GM21529 (cell line): Measurements from ENCODE around the gene UBAC2.

Experiments used
- ATAC-seq: cut with Tn5 transposase; IDR thresholded peaks from one replicate; pipeline ENCODE4 v1.9.1; 2021; ENCODE audit not compliant: unreplicated experiment

Gene UBAC2

DNA sequence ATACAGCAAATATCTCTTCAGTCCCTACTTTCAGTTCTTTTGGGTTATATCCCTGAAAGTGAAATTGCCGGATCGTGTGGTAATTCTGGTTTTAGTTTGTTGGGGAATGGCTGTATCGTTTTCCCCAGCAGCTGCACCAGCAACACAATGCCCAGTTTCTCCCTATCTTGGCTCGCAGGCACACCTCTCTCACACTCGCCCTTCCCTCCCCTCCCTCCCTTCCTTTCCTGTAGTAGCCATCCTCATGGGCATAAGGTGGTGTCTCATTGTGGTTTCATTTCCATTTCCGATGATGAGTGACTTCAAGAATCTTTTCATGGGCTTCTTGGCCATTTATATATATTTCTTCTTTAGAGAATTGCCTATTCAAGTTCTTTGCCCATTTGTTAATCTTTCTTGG lies 66.2 kb downstream of the UBAC2 start:
- ATAC-seq = no peak

DNA sequence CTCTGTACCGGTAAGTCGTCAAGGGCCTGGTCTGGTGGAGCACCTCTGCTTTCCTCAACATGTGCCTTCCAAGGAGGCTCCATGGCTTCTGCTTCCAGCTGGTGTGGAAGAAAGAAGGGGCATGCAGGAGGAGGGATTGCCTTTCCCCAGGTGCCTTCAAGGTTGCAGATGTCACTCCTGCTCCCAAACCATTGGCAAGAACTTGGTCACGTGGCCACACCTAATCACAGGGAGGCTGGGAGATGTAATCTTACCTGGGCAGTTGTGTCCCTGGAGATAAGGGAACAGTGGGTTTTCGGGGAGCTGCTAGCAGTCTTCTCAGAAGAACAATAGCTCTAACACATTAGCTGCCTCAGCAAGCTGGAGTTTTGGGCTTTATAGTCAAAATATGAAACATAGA lies 67.3 kb downstream of the UBAC2 start:
- no peak for ATAC-seq

DNA sequence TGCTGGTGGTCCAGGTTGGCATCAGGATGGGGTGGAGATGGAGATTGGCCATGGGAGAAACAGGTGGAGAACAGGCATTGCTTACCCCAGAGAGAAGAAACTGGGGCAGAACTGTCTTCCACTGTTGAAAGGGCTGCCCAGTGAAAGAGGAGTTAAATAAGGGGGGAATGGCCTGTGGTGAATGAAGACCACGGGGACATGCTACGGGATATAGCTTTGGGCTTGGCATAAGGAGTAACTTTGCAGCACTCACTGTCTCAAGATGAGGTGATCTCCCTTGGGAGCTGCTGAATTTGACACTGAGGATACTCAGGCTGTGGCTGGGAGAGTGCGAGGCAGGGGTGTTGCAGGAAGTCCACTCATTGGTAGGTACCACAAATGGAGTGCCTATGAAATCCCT lies 68.2 kb downstream of the UBAC2 start:
- ATAC-seq = no peak

DNA sequence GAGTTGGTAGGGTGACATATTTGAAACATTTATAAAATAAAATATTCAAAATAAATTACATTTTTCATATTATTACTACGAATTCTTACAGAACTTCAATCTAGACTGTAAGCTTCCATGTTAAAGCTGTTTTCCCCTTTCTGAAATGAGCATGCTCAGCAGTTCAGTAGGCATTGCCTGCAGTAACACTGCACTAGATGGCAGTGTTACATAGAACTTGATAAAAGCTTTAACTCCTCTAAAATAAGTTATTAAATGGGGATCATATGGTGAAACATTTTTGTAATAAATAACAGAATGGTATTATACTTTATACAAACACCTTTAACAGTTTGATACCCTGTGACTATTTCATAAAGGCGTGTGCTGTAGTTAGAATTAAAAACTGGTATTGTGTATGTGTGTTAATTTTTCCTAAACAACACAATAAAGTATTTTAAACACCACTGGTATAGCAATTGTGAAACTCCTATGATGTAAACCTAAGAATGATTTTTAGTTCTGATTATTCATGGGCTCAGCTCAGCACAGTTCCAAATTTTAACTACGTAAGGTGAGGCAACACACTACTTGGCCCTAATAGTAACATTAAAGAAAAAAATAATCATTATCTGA lies 69.1 kb downstream of the UBAC2 start:
- ATAC-seq = peak; percentile 63

- ATAC-seq = no peak
Observed at GRCh38 chr13:99270518-99270917, 69.9 kb downstream of the UBAC2 start.

- ATAC-seq = no peak
Observed at GRCh38 chr13:99271249-99271648, 70.6 kb downstream of the UBAC2 start.

GRCh38 chr13:99272481-99272880 lies 71.8 kb downstream of the UBAC2 start:
- no peak for ATAC-seq

- no peak for ATAC-seq
Observed at GRCh38 chr13:99273128-99273527, 72.5 kb downstream of the UBAC2 start.

- ATAC-seq = peak; percentile 43
Observed at GRCh38 chr13:99275093-99275469, 74.4 kb downstream of the UBAC2 start.

- no peak for ATAC-seq
Observed at GRCh38 chr13:99276706-99277105, 76.1 kb downstream of the UBAC2 start.

DNA sequence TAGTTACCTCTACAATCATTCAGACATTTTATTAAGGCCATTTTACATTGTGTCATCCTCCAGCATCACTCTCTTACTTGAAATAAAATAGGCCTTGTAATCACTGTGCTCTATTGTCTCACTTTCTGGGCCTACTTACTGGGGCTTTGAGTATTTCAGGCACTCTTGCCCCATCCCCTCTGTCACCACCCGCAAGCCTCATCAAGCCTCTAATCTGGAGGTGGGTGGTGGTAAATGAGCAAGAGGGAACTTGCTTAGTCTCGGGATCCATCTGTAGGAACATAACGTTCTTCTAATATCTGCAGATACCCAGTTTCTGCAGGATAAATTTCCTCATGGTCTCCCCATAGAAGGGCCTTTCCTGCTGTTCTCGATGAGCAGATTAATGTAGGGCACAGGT lies 77.0 kb downstream of the UBAC2 start:
- ATAC-seq = no peak

DNA sequence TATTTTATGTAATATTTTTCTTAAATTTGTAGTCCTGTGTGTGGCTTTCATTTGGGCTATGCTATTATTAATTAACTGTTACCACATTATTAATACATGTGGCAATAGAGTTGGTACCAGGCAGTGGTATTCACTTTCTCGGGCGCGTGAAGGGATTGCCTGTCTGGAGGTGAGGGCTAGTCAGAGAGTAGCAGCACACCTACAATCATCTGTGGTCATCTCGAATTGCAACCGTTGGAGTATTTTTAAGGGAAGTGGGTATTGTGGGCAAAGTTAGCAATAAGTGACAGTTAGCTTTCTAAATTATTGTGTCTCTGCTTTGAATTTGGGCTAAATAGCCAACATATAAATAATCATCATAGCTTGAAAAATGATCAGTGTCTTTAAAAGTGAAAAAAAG lies 77.5 kb downstream of the UBAC2 start:
- no peak for ATAC-seq

DNA sequence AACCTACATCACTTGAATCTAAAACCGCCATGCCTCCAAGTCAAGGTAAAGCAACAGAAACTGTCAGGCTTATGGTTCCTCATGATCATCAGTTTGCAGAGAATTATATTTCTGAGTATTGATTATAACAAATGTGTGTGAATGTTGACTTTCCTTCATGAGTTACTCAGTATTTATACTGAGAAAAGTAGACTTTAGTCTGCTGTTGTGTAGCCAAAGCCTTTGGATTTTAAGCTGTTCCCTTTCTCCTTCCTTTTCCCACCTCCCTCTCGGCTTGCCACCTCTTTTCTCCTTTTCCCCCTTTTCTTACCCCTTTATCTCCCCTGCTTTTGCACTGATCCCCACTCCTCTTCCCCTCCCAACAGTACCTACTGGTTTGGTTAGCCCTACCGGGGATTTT lies 78.2 kb downstream of the UBAC2 start:
- no peak for ATAC-seq

DNA sequence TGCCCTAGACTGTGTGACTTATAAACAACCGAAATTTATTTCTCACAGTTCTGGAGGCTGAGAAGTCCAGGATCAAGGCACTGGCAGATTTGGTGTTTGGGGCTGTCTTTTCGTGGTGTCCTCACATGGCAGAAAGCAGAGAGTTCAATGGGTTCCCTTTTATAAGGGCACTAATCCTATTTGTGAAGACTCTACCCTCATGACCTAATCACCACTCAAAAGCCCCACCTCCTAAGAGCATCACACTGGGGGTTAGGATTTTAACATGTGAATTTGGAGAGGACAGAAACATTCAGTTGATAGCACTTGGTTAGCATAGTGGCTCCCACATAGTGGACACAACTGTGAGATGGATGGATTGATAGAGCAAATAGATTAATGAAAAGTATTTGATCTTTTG lies 79.0 kb downstream of the UBAC2 start:
- no peak for ATAC-seq

DNA sequence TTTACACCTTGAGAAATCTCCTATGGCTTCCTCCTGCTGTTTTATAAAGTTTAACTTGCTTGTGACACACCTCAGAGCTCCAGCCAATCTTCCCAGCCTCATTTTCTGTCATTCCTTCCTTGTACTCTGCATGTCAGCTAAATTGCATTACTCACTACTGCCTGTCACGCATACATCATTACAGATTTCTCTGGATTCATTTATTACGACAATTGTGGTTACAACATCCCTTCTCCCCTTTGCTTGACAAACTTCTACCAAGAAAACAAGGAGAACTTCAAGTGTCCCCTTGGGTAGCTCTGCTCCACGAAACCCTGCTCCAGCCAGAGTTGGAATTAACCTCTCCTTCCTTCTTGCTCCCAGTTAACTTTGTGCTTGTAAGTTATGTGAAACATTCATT lies 79.5 kb downstream of the UBAC2 start:
- ATAC-seq = no peak

DNA sequence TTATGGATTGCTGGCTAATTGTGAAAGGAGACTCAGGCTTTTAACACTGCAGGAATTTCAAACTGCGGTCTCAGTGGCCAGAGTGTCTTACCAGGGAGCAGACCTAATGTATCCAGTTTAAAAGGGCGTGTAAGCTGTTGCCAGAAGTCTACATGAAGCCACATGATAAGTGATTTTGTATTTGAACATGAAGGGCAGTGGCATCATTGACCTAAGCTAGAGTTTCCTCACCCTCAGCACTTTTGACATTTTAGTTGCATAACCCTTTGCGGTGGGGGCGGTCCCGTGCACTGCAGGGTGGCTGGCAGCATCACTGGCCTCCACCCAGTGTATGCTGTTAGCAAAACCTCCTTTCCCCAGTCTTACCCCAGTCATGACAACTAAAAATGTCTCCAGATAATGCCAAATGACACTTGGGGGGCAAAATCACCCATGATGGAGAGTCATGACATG lies 81.2 kb downstream of the UBAC2 start:
- peak; percentile 75 for ATAC-seq

GRCh38 chr13:99282264-99283231 lies 81.9 kb downstream of the UBAC2 start:
- peak; percentile 73 for ATAC-seq

DNA sequence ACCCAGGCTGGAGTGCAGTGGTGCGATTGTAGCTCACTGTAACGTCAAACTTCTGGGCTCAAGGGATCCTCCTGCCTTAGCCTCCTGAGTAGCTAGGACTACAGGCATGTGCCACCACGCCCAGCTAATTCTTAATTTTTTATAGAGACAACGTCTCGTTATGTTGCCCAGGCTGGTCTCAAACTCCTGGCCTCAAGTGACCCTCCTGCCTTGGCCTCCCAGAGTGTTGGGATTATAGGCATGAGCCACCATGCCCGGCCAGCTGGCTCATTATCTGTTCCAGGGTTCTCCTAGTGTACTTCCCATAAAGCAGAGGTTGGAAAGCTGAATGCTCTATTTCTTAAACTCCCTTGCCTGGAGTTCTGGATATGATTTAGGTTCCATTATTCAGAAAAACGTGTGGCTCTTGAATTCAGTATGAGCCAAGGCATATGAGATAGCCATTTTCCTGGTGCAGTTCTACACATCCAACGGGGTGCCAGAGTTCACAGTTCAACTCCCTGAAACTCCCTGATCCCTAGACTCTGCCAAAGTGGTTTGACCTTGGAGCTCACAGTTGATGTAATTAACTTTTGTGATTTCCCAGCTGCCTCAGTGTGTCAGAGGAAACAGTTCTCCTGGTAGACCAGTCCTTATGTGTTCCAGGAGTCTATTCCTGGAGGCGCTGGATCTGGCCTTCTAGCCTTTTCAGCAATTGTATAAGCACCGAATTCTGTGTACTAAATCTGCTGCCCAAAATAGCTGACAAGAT lies 85.0 kb downstream of the UBAC2 start:
- ATAC-seq = no peak

GRCh38 chr13:99287551-99287950 lies 86.9 kb downstream of the UBAC2 start:
- ATAC-seq = peak; percentile 2

DNA sequence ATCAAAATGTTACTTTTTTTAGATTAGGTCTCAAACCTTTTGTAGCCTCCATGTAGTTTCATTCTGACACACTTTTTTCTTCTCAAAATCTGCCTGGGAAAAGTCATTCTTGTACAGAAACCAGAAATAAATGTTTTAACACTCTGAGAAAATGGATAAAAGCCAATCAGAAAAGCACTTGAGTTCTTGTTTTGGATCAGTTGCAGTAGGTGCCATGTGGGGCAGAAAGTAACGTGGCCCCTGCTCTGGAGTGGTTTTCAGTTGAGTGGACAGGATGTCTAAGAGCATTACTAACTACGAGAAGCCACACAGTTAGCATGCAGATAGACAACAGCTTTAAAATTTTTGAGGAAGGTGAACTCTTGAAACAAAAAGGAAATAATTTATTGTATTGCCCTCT lies 87.4 kb downstream of the UBAC2 start:
- peak; percentile 91 for ATAC-seq

- no peak for ATAC-seq
Observed at GRCh38 chr13:99289271-99289670, 88.6 kb downstream of the UBAC2 start.
